C4-2B (cell line): Measurements from ENCODE around the gene AFF2.

Source experiments
- H3K27ac ChIP-seq: fragments of 450-650 bp; 2 replicates; pipeline ENCODE4 v1.5.1; 2017
- ZFX ChIP-seq: fragments of 450-650 bp; IDR thresholded peaks from 2 replicates; pipeline ENCODE4 v1.6.1; 2017
- TF ChIP-seq, protein P1 (sequence below): fragments of 450-650 bp; conservative IDR thresholded peaks from 2 replicates; pipeline ENCODE4 v1.5.1; 2017; ENCODE audit warnings: mild to moderate bottlenecking

The AFF2 gene

GRCh38 chrX:148582353-148582752 lies 81.9 kb downstream of the AFF2 start:
- no peak overlapping the region for H3K27ac ChIP-seq
- no peak for TF ChIP-seq ZFX
- TF ChIP-seq, protein P1, sequence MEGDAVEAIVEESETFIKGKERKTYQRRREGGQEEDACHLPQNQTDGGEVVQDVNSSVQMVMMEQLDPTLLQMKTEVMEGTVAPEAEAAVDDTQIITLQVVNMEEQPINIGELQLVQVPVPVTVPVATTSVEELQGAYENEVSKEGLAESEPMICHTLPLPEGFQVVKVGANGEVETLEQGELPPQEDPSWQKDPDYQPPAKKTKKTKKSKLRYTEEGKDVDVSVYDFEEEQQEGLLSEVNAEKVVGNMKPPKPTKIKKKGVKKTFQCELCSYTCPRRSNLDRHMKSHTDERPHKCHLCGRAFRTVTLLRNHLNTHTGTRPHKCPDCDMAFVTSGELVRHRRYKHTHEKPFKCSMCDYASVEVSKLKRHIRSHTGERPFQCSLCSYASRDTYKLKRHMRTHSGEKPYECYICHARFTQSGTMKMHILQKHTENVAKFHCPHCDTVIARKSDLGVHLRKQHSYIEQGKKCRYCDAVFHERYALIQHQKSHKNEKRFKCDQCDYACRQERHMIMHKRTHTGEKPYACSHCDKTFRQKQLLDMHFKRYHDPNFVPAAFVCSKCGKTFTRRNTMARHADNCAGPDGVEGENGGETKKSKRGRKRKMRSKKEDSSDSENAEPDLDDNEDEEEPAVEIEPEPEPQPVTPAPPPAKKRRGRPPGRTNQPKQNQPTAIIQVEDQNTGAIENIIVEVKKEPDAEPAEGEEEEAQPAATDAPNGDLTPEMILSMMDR: no peak

DNA sequence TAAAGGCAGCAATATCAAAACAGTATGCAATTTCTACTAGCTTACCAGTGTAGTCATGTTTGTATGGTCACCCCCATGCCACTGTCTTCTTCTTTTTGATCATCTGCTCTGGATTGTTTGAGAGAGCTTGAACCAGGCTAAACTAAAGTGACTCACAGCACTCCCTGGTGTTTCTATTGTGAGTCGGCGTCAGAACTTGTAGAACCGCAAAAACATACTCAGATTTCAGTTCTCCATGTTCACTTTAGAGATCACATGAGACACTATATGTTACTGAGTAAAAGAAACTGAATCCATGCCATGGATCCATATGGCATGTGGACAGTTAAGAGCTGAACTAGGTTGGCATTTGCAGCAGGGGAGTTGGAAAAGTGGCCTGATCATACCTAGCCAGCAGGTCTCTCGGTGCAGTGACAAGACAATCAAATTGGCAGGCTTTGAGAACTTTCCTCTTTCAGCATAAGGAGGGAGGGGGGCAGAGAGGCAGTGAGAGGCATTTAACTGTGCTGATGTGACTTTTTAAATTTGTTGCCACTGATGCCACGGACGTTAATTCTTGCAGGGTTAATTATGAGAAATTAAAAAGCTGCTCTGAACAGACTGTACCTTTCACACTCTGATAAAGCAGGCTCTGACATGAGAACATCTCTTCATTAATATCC lies 88.4 kb downstream of the AFF2 start:
- TF ChIP-seq, protein P1: no peak
- no peak for TF ChIP-seq ZFX
- no peak overlapping the region for H3K27ac ChIP-seq

DNA sequence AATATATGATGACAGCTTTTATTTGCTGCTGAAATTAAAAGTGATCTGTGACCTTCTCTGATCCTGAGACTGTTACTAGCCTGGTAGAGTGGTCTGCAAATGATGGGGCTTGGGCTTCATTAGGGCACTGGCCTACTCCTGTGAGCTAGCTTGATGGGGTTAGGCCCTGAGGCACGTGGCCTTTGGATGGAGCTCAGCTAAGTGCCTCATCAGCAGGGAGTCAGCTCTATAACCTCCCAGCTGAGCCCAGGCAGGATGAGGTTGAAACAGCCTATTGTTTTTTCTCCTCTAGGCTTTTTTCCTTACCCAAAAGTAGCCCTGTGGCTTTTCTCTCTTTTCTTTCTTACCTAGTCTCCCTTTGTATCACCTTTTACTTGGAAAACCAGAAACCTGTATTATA lies 92.2 kb downstream of the AFF2 start:
- TF ChIP-seq, protein P1: no peak
- no peak for TF ChIP-seq ZFX
- H3K27ac ChIP-seq: no peak overlapping the region

DNA sequence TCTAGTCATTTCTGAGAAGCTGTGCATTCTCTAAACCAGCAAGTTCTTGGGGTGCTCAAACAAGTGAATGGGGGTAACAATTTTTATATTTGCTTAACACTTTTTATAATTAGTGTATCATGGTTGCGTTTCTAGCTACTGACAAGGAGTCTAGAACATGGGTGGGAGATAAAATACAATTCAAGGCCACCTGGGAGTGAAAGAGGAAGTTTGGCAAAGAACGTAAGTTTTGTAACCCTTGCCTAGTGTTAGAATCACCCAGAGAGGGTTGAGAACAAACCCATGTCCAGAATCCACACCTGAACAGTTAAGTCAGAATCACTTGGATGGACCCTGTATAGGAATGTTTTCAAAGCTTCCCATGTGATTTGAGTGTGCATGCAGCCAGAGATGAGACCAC lies 92.7 kb downstream of the AFF2 start:
- H3K27ac ChIP-seq: no peak overlapping the region
- no peak for TF ChIP-seq ZFX
- TF ChIP-seq, protein P1: no peak

- TF ChIP-seq, protein P1: no peak
- no peak for TF ChIP-seq ZFX
- no peak overlapping the region for H3K27ac ChIP-seq
These were observed 93.6 kb downstream of the AFF2 start for GRCh38 chrX:148593987-148594386.

GRCh38 chrX:148599404-148599803 lies 99.0 kb downstream of the AFF2 start:
- H3K27ac ChIP-seq: no peak overlapping the region
- TF ChIP-seq, protein P1: no peak
- no peak for TF ChIP-seq ZFX

DNA sequence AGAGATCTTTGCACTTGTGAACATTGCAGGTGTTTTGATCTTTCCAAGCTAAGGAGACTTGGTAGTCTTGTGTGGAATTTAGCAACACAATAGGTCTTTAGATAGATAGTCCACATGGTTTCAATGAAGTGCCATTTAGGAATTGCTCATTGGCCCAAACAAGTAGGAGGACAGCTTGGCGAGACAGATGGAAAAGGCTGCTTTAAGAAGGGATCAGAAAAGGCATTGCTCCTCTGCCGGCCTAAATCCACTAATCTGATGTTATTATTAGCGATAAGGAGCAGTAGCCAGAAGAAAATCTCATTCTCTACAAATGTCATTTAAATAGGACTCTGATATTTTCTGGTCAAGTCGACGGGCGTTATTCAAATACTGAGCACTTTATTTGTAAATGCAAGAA lies 99.7 kb downstream of the AFF2 start:
- no peak for TF ChIP-seq ZFX
- TF ChIP-seq, protein P1: no peak
- H3K27ac ChIP-seq: no peak overlapping the region
